HG03520 (cell line): ENCODE measurements around the gene SPIN1.

Experiments used
- ATAC-seq: cut with Tn5 transposase; IDR thresholded peaks from one replicate; pipeline ENCODE4 v1.9.1; 2021; ENCODE audit warnings: mild to moderate bottlenecking, moderate library complexity; ENCODE audit not compliant: unreplicated experiment

SPIN1 gene

DNA sequence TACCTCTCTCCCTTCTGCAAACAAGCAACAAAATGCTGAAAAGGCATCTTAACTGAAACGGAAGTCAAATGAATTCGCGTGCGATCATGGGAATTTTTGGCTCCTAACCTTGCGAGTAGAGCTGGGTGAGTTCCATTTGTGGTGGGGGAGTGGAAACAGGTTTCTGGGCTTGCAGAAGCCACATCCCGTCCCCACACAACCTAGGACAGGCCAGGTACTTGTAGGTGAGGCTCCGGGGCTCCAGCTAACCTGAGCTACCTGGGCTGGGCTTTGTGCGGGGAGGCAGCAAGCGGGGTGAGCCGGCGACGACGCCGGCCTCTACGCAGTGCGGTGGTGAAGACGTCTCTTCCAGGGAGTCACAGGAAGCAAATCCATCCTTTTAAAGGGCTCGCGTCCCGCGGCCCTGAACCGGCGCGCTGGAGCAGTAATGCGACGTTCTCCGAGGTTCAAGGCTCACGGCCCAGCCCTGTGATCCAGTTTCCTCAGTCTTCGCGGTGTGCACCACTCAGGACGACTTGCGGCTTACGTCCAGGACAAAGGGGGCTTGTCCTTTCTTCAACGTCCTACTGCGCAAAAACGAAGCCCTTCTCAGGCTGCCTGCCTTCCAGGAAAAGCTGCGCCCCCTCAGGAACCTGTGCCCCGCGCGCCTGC, 567 bp upstream of the SPIN1 start:
- ATAC-seq: peak; percentile 3

DNA sequence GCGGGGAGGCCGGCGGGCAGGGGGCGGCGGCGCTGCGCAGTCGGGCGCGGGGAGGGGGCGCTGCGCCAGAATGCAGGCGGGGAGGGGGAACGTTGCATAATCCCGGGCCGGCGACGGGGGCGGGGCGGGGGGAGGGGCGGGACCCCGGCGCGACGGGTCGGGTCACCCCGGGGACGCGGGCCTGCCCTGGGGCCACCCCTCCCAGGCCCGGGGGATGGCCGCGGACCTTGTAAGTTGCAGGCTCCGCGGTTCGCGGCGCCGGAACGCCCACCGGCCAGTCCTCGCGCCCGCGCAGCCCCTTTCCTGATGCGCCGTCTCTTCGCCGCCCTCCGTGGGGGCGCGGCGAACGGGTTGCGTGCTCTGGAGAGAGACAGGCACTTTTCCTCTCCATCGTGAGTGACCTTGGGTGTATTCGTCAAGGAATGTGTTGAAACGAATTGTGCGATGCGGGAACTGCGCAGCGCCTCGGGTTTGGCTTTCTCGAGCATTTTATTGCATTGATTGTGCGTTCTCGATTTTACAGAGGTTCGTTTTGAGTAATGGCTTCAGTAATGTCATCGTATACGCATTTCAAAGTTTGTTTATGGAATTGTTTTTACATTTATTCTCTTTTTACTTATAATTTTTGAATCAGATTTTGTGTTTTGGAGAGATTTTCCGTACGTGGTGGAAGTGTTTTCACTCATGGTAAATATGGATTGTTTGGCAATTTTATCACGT, 802 bp downstream of the SPIN1 start:
- ATAC-seq: peak; percentile 17

- ATAC-seq: no peak
Measured at GRCh38 chr9:88390371-88390990, 2.2 kb downstream of the SPIN1 start.

- no peak for ATAC-seq
Measured at GRCh38 chr9:88391236-88391635, 3.0 kb downstream of the SPIN1 start.

- no peak for ATAC-seq
Measured at GRCh38 chr9:88391921-88392320, 3.7 kb downstream of the SPIN1 start.

GRCh38 chr9:88392549-88392948, 4.3 kb downstream of the SPIN1 start:
- ATAC-seq: no peak

GRCh38 chr9:88396836-88397577, 8.8 kb downstream of the SPIN1 start:
- ATAC-seq: no peak

DNA sequence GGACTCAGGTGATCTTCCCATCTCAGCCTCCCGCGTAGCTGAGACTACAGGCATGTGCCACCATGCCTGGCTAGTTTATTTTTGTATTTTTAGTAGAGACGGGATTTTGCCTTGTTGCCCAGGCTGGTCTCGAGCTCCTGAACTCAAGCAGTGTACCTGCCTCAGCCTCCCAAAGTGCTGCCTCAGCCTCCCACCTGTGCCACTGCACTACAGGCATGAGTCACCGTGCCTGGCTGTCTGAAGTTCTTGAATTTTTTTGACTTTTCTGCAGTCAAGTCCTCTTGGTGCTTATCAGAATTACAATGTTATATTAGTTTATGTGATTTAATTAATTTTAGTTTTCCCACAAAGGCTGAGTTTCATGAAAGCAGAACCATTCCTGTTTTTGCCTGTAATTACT, 9.8 kb downstream of the SPIN1 start:
- ATAC-seq: no peak

DNA sequence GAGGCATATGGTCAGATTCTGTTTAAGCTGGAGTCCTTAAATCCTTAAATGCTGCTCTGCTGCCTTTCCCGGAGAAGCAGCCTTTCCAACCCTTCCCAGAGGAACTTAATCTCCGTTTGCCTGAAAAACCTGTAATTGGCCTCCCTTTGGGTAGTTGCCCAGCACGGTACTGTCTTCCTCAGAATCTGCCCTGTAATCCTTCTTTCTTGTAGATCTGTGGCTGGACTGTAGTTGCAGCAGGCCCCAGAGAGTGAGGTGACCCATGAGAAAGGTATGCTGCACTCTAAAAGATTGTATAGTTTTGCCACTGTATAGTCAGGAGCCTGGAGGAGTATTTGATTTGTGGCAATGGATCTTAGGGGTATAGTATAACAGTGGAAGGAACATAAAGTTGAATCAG, 11.7 kb downstream of the SPIN1 start:
- ATAC-seq: no peak

DNA sequence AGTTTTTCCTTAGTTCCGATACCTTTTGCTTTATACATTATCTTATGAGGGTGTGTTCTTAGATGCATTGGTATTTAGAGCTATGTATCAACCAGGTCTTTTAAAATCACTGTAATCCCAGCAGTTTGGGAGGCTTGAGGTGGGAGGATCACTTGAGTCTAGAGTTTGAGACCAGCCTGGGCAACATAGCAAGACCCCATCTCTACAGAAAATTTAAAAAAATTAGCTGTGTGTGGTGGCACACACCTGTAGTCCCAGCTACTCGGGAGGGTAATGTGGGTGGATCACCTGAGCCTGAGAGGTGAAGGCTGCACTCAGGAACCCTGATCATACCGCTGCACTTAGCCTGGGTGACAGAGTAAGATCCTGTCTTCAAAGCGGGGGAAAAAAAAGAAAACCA, 15.1 kb downstream of the SPIN1 start:
- no peak for ATAC-seq

GRCh38 chr9:88406051-88406450, 17.8 kb downstream of the SPIN1 start:
- no peak for ATAC-seq

- no peak for ATAC-seq
Measured at GRCh38 chr9:88411471-88411870, 23.2 kb downstream of the SPIN1 start.

GRCh38 chr9:88414298-88414697, 26.1 kb downstream of the SPIN1 start:
- no peak for ATAC-seq

DNA sequence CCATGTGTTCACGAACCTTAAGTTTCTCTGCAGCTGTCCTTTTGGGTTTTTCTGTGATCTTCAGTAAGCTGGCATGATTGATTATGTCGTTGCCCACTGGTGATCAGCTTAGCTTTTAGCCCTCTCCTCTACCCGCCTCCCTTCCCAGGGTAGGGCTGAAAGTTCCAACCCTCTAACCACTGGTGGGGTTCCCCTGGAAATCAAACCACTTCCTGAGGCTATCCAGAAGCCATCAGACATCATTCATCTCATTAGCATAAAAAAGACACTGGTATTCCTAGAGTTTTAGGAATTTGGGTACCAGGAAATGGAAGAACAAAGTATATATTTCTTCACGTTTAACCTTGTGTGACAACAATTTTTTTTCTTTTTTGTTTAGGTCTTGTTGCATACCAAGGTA, 29.8 kb downstream of the SPIN1 start:
- ATAC-seq: no peak

GRCh38 chr9:88418715-88419540, 30.7 kb downstream of the SPIN1 start:
- ATAC-seq: no peak

- ATAC-seq: no peak
Measured at GRCh38 chr9:88420227-88420626, 32.0 kb downstream of the SPIN1 start.

GRCh38 chr9:88421348-88421747, 33.1 kb downstream of the SPIN1 start:
- ATAC-seq: no peak

DNA sequence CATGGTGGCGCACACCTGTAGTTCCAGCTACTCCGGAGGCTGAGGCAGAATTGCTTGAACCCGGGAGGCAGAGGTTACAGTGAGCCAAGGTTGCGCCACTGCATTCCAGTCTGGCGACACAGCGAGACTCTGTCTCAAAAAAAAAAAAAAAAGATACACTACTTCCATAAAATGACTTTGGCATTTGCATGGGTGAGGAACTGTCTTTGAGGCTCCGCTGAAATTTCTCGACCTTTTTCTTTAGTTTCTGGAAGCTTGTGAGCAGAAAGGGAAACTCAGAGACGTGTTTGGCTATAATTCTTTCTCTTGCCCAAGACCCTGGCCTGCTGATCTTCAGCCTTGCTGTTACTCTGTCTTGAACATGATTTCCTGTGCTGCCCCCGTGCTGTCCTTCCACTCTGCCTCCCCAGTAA, 37.3 kb downstream of the SPIN1 start:
- no peak for ATAC-seq

DNA sequence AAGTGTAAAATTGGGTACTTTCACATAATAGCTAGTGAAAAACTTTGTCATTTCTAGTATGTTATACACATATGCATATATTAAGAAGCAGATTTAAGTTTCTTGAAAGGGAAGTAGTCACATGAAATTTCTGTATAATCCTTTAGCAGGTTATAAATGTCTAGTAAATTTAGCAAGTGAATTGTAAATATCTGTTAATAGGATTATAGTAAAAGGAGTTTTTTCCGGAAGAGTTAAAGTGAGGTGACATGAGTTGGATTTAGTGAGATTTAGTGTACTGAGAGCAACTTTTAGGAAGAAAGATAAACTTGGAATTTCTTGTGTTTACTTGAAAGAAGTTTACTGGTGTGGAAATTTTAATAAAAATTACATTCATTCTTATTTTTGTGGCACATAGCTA, 38.4 kb downstream of the SPIN1 start:
- no peak for ATAC-seq

GRCh38 chr9:88429595-88430430, 41.6 kb downstream of the SPIN1 start:
- no peak for ATAC-seq
